Activated CD4-positive, CD25-positive, alpha-beta regulatory T cell treated with anti-CD3 and anti-CD28 coated beads, Interleukin-2, amount 50 U/mL, for 24 hours (primary cell): ENCODE measurements around the gene ELK4.

Source experiments
- ATAC-seq, 2 donors: fragments of 150-1000 bp; cut with Tn5 transposase; one replicate each; pipeline ENCODE4 v1.10.0; 2021; ENCODE audit warnings: mild to moderate bottlenecking in 1 of 2, moderate library complexity in 1 of 2

Gene ELK4

DNA sequence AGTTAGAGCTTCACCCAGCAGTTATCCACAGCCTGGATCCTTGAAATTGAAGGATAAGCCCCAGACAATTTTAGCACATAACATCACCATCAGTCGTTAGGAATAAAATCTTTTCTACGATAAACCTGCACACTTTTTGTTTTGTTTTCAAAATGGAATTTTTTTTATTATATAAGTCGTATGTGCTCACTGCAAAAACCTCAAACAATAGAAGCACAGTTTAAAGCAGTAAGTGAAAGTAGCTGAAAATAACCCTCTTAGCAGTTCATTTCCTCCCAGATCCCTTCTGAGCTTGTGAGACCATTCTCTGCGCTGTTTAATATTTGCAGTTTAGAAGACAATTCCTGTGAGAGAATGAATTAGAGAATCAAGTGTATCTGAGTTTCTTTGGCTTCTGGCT is 38.3 kb downstream of the ELK4 start:
- ATAC-seq, result peak; percentile 28 to 34

DNA sequence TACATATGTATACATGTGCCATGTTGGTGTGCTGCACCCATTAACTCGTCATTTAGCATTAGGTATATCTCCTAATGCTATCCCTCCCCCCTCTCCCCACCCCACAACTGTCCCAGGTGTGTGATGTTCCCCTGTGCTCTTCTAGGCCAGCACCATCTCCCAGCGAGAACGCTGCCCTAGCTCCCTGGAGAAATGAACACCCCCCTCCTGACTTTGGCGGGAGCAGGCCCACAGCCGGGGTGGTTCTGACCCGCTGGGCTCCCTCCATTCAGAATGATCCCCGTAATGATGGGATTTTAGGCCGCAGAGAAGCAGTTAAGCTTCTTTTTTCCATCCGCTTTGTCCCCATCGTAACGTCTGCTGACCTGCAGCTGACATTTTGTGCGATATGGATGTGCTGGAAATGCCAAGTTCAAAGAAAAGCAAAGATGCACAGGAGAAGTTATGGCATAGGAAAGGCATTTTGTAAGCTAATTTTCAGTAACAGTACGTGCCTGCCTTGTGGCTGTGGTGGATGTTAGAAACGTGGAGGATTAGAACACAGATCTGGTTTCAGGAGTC is 39.3 kb downstream of the ELK4 start:
- no peak for ATAC-seq

DNA sequence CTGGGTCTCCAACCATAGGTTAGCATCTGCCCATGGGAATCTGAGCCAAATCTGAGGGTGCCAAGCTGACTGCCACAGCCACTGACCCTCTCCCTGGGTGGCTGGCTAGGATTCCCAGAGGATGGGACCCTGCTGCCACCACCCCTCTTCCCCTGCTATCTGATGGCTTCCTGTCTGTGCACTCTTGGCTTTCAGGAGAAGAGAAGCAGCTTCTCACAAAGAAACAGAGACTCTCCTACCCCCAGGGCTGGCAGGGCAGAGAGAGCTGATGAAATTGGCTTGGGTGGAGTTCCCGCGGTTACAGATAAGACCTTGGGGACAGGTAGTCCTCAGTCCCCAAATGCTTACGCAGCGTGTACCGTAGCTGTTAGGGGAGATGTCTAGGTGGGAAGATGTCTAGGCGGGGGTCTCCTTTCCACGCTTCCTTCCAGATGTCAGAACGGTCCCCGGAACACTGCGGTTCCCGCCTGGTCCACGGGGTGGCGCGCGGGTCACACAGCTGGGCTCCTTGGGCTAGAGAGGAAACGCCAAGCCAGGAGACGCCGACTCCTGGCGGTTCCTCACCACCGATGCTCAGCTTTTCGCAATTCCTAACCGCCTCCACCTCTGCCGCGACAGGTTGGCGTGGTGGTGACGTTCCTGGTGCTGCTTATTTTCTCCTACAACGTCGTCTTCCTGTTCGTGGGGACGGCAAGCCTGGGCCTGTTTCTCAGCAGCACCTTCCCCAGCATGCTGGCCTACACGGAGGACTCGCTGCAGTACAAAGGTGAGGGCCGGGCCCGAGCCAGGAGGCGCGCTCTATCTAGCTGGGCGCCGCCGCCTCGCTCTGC is 40.1 kb downstream of the ELK4 start:
- ATAC-seq, result peak; percentile 83 to 87

DNA sequence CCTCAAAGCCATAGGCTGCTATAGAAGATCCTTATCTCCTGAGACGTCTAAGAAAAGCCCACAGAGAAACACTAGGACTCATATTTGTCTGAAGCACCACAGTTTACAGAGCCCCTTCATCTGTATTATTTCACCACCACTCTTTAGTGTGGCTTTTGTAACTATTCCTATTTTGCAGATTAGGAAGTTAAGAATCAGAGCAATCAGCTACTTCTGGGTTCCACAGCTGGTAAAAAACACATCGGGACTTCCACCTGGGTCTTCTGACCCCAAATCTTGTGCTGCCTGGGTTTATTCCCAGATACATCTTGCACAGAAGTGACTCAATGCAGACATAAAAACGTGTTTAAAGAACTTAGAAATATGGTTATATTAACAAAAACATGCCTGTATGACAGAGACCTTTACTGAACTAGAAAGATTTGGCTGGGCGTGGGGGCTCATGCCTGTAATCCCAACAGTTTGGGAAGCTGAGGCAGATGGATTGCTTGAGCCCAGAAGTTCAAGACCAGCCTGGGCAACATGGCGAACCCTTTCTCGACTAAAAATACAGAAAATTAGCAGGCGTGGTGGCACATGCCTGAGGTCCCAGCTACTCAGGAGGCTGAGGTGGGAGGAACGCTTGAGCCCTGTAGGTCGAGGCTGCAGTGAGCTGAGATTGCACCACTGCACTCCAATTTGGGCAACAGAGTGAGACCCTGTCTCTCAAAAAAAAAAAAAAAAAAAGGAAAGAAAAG is 40.9 kb downstream of the ELK4 start:
- no peak for ATAC-seq

GRCh38 chr1:205590457-205590768 is 41.4 kb downstream of the ELK4 start:
- no peak for ATAC-seq

DNA sequence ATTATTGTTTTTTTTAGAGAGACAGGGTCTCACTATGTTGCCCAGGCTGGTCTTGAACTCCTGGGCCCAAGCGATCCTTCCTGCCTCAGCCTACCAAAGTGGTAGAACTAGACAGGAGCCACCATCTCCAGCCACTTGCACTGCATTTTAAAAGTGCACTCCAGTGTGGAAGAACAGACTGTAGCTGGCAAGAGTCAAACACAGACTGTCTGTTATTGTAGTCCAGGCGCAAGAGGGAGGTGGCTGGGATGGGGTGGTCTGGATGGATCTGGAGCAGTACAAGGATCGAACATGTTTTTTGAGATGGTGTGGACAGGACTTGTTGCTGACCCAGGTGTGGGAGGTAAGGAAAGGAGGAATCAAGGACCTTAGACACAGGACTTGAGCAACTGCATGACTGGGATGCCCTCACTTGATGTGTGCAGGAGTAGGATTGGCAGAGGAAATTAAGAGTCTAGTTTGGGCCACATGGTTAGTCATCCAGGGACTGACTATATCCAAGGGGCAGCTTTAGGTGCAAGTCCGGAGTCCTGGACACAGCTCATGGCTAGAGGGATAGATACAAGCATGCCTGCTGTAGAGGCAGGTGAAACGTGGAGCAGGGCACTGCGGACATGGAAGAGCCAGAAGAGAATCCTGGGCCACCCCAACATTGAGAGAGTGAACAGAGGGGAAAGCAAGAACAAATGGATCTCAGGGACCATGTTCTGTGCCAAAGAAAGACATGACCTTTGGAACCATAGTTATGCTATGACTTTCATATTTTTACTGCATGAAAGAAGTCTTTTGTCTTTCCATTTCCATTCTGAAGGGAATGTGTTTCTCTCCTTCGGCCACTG is 42.0 kb downstream of the ELK4 start:
- ATAC-seq, result no peak

DNA sequence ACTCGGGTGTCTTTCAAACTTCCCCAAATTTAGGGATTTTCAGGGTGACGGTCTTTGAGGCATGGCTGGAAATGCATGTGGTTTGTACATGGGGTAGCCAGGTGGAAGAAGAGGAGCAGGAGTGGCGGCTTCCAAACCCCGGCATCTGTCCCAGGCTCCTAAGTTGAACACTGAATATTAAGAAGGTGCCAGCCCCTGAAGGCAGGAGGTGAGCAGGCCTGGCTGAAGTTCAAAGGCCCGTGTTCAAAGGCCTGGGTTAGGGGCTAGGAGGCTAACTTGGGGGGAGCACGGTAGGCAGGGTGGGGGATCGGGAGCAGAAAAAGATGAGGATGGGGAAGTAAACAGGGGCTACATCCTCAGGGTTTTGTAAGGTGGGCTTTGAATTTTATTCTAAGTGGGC is 42.8 kb downstream of the ELK4 start:
- no peak for ATAC-seq

- no peak for ATAC-seq
Observed at GRCh38 chr1:205588636-205589035, 43.2 kb downstream of the ELK4 start.

DNA sequence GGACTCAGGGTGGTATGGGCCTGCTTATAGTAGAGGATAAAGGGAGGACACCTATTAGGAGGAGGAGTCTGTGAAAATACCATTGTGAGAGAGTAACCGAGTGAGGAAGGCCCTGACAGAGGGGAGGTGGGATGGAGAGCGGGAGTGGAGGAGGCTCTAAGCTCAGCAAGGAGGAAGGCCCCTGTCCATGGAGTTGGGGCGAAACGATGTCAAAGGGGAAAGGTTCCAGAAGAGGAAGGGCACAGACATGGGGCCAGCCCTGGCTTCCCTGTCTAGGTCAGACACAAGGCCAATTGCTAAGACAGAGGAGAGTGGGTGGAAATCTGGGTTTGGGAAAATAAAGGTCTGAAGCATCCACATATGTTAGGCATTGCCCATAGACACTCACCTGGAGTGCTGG is 44.2 kb downstream of the ELK4 start:
- ATAC-seq, result no peak

DNA sequence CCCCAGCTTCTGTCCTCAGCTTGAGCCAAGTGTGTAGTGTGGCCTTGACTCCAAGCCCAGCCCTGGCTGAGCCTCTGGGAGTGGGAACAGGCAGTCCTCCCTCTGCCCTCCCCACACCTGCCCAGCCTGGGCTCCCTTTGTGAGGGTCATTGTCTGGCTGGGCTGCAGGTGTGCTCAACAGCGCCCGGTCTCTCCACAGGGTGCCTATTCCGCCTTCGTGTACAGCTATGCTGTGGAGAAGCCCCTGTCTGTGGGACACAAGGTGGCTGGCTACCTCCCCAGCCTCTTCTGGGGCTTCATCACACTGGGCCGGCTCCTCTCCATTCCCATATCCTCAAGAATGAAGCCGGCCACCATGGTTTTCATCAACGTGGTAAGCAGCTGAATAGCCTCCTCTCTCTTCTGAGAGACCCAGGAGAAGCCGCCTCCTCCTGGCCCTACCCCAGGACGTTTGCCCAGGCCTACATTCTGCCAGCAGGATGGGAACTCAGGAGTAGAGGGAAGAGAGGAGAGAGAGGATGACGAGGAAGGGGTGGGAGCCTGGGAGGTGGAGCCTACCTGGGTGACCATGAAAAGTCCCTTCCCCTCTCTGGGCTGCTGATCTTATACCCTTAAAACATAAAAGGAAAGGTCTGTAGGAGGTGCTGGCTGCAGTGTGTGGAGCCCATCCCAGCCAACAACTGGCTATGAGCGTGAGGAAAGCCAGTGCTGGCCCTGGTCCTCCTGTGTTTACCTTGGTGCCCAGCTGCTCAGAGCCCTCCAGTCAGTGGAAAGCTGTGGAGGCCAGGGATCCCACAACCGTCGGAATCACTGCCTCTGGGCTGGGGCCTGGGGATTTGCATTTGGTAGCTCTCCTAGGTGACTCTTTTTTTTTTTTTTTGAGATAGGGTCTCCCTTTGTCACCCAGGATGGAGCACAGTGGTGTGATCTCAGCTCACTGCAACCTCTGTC is 45.7 kb downstream of the ELK4 start:
- ATAC-seq, result no peak

GRCh38 chr1:205585169-205585834 is 46.5 kb downstream of the ELK4 start:
- ATAC-seq, result no peak

GRCh38 chr1:205584732-205585131 is 47.1 kb downstream of the ELK4 start:
- no peak for ATAC-seq

GRCh38 chr1:205583461-205584130 is 48.2 kb downstream of the ELK4 start:
- ATAC-seq, result no peak

- no peak for ATAC-seq
Observed at GRCh38 chr1:205582471-205583291, 49.1 kb downstream of the ELK4 start.

- ATAC-seq, result no peak
Observed at GRCh38 chr1:205582046-205582445, 49.8 kb downstream of the ELK4 start.

- ATAC-seq, result no peak
Observed at GRCh38 chr1:205581321-205581980, 50.4 kb downstream of the ELK4 start.

DNA sequence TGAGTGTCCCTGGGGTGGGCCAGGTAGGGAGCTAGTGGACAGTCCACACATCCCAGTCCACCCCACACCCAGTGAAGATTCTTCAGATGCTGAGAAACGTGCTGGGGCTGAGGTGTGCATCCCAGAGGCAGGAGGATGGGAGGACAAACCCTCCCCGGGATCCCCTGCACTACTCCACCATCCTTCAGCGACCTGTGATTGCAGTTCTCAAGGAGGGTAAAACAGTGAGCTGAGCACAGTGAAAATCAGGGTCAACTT is 51.0 kb downstream of the ELK4 start:
- no peak for ATAC-seq

- no peak for ATAC-seq
Observed at GRCh38 chr1:205580140-205580922, 51.5 kb downstream of the ELK4 start.

GRCh38 chr1:205579711-205580110 is 52.1 kb downstream of the ELK4 start:
- ATAC-seq, result no peak
